Measurements from ENCODE around the gene FGF4.

DNA sequence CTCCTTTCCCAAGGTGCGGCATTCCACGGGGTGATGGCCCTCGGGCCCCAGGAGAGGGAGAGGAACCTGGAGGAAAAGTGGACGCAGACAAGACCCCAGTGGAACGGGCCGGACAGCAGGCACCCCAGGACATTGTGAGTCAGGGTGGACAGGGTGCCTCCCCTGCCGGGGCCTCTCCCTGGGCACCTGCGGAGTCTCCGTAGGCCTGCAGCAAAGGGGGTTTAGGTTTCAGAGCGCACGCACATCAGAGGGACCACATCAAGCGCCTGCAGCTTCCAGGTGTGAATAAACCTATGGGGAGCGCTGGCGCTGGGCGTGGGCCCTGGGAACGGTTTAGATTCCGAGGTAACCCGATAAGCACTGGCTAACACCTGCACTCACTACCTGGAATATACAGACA lies 48.7 kb downstream of the FGF4 start:
- TF ChIP-seq EZH2 (IDR thresholded peaks at IDR 0.05) (no peak), POLR2AphosphoS5 (IDR thresholded peaks at IDR 0.05; ENCODE audit: borderline replicate concordance, low read depth, low read length) (no peak), FOXP2 (optimal IDR thresholded peaks at IDR 0.05; ENCODE audit: control extremely low read depth, extremely low read length, insufficient read depth) (no peak)
